Small intestine (tissue), 16 donors: ENCODE measurements around the gene INTS1. TPM values are rescaled to one million over a fixed set of nuclear protein-coding genes. Genes with fewer than 3 reads are reported as not detected.

Experiments
- DNase-seq, 2 donors: peaks; one replicate each; pipeline versions ENCODE4 v3.0.0 to v3.0.0-alpha.2; 2013
- FAIRE-seq: peaks from 2 replicates; lab custom pipeline; 2012; peaks lifted over from hg19 to GRCh38; lab: Jason Lieb, UNC
- H3K27ac ChIP-seq, 3 donors: one replicate each; pipeline ENCODE4 v1.5.1; 2013; ENCODE audit warnings: low read length in 2 of 3, mild to moderate bottlenecking in 2 of 3, control low read depth in 1 of 3, inconsistent platforms in 1 of 3, low read depth in 1 of 3, moderate library complexity in 1 of 3
- H3K27me3 ChIP-seq, 3 donors: one replicate each; pipeline ENCODE4 v1.6.1; 2013; ENCODE audit warnings: low read length in 3 of 3, inconsistent platforms in 1 of 3; ENCODE audit not compliant: control insufficient read depth in 3 of 3, insufficient read depth in 3 of 3
- H3K36me3 ChIP-seq, 3 donors: one replicate each; pipeline ENCODE4 v1.6.1; 2013; ENCODE audit warnings: low read length in 3 of 3, inconsistent platforms in 1 of 3, low read depth in 1 of 3, mild to moderate bottlenecking in 1 of 3, moderate library complexity in 1 of 3; ENCODE audit not compliant: control insufficient read depth in 3 of 3, insufficient read depth in 2 of 3
- H3K4me1 ChIP-seq, 3 donors: one replicate each; pipeline ENCODE4 v1.6.1; 2013; ENCODE audit warnings: low read length in 2 of 3, inconsistent platforms in 1 of 3, low read depth in 1 of 3, mild to moderate bottlenecking in 1 of 3, moderate library complexity in 1 of 3; ENCODE audit not compliant: control insufficient read depth in 3 of 3, insufficient read depth in 2 of 3
- H3K4me3 ChIP-seq, 3 donors: one replicate each; pipeline ENCODE4 v1.5.1; 2013; ENCODE audit warnings: low read length in 3 of 3, control low read depth in 1 of 3, inconsistent platforms in 1 of 3, low read depth in 1 of 3, mild to moderate bottlenecking in 1 of 3, moderate library complexity in 1 of 3
- H3K9me3 ChIP-seq, 2 donors: one replicate each; pipeline ENCODE4 v1.6.1; 2013; ENCODE audit warnings: low read depth in 1 of 2, low read length in 1 of 2; ENCODE audit not compliant: control insufficient read depth in 2 of 2, insufficient read depth in 1 of 2
- WGBS, 3 donors: extraction: QIAGEN DNeasy Blood & Tissue Kit; methylation state at CpG; one replicate each; pipeline ENCODE4 v1.1.7; 2013; 5-methylcytosine and 5-hydroxymethylcytosine counted together
- long read RNA-seq, 10 donors: transcript quantifications; one replicate each; lab custom pipeline, GENCODE V29; 2026
- polyA plus RNA-seq, 4 donors: library from polyadenylated mRNA; stranded (reverse) in 3 of 4; unstranded in 1 of 4; fragments of 200-250 nt in 3 of 4; fragments of 120-200 nt in 1 of 4; gene quantifications; one replicate each; pipeline versions ENCODE4 v1.2.1 to v1.2.3, GENCODE V29; 2013
- donor health status: healthy with polysubstance abuse.
- donor health status: control.
- donor health status: control.
- donor health status: Bipolar disorder and iron deficiency.
- donor health status: healthy.

Gene INTS1, protein sequence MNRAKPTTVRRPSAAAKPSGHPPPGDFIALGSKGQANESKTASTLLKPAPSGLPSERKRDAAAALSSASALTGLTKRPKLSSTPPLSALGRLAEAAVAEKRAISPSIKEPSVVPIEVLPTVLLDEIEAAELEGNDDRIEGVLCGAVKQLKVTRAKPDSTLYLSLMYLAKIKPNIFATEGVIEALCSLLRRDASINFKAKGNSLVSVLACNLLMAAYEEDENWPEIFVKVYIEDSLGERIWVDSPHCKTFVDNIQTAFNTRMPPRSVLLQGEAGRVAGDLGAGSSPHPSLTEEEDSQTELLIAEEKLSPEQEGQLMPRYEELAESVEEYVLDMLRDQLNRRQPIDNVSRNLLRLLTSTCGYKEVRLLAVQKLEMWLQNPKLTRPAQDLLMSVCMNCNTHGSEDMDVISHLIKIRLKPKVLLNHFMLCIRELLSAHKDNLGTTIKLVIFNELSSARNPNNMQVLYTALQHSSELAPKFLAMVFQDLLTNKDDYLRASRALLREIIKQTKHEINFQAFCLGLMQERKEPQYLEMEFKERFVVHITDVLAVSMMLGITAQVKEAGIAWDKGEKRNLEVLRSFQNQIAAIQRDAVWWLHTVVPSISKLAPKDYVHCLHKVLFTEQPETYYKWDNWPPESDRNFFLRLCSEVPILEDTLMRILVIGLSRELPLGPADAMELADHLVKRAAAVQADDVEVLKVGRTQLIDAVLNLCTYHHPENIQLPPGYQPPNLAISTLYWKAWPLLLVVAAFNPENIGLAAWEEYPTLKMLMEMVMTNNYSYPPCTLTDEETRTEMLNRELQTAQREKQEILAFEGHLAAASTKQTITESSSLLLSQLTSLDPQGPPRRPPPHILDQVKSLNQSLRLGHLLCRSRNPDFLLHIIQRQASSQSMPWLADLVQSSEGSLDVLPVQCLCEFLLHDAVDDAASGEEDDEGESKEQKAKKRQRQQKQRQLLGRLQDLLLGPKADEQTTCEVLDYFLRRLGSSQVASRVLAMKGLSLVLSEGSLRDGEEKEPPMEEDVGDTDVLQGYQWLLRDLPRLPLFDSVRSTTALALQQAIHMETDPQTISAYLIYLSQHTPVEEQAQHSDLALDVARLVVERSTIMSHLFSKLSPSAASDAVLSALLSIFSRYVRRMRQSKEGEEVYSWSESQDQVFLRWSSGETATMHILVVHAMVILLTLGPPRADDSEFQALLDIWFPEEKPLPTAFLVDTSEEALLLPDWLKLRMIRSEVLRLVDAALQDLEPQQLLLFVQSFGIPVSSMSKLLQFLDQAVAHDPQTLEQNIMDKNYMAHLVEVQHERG (N-terminal part only)
- 10 to 100 TPM; 48.9 to 83.2 (median 68.9) TPM for polyA plus RNA-seq
- long read RNA-seq, donor 1, partial matches to known transcripts: 0 of 1 reads
- long read RNA-seq, donor 1, other reads (novel, unspliced or antisense): 0 of 1 reads
- long read RNA-seq, donor 2, partial matches to known transcripts: 0 of 1 reads
- long read RNA-seq, donor 2, other reads (novel, unspliced or antisense): 0 of 1 reads
- long read RNA-seq, donor 3: 0 reads
- long read RNA-seq, donor 4: 0 reads
- long read RNA-seq, donor 5: 0 reads
- long read RNA-seq, donor 6: 0 reads
- long read RNA-seq, donor 7: 0 reads
- long read RNA-seq, donor 8: 0 reads
- long read RNA-seq, donor 9: 0 reads
- long read RNA-seq, donor 10: 0 reads

DNA sequence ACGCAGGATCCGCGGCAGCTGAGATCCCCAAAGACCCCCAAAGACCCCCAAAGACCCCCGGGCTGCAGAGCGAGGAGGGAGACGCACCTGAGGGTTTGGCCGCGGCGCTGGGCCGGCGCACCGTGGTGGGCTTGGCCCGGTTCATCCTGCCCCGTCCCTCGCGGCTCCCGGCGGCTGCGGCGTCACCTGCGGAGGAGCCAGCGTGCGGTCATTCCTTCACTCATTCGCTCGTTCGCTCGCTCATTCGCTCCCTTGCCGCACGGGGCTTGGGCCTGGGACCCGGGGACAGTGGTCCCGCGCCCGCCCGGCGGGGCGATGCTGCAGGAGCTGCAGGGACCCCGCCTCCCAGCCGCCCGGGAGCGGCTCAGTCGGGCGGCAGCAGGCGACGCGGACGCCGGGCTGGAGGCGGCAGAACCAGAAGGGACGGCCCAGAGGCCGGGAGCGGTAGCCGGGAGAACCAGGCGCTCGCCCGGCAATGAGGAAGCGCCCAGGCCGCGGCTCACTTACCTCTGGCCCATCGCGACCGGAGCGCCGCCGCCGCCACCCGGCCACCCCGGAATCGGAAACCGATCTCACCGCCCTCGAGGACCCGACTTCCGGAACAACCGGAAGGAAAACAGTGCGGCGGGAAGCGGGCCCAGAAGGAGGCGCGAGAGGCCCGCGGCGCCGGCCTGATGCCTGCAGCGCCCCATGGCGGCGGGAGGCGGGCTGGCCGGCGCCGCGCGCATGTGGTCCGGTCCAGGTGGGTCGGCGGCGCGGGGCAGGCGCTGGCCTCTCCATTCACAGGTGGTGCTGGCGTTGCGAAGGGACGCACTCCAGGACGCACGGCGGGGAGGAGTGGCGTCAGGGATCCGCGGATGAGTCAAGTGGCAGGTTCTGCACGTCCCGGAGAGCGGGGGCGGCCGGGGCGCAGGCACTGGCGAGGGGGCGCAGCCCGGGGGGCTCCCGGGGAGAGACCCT is at the start of gene INTS1:
TSS of gene INTS1 (minus strand) at position 574 of the 960 bp plus-strand sequence. CDS start at position 145, 429 bp downstream.
- H3K36me3 ChIP-seq: peaks cover 6 to 40% (median 14%) of the 10 kb centered on the region in 3 donors
- H3K4me3 ChIP-seq: peak within 1 kb of the TSS; percentile 68 to 99 (median 72)
- H3K27ac ChIP-seq: peak within 1 kb of the TSS; percentile 48 to 65 (median 50)
- H3K27me3 ChIP-seq: no peaks in the 10 kb centered on the region
- no peaks in the 10 kb centered on the region for H3K9me3 ChIP-seq
- DNase-seq (peak; percentile 93 to 96), FAIRE-seq (no peak)
- peaks cover 0 to 16% (median 3%) of the 10 kb centered on the region in 3 donors for H3K4me1 ChIP-seq
- 1% methylated on average over 76 to 118 of the region's 118 CpGs for WGBS, 3 donors

DNA sequence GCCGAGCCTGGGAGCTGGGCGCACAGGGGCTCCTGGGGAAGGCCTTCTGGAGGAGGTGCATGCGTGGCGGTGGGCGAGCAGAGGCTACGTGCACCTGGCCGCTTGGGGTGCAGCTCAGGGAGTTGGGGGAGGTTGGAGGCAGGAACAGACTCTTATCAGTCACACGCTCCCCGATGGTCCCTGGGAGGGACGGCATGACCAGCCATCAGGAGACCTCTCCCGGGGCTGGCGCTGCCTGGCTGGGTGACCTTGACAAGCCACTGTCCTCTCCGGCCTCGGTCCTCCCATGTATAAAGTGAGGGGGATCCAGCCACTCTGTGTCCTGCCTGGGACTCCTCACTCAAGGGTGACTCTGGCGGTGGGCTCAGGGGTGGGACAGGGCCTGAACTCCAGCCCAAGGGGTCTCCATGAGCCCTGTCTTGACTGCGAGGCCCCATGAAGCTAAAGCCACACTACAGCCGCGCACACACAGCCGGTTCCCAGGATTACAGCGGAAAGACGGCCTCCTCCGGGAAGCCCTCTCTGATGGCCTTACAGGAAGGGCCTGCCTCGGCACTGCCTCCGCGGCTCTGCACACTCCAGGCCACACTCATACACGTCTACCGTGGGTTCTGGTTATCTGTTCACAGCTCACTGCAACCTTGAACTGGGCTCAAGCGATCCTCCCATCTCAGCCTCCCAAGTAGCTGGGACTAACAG is 49.5 kb upstream of the INTS1 start:
- no peaks in the 10 kb centered on the region for H3K27me3 ChIP-seq
- H3K9me3 ChIP-seq: no peaks in the 10 kb centered on the region
- H3K4me3 ChIP-seq: peak overlapping the region in 1 of 3 donors; percentile 66
- FAIRE-seq: no peak
- peaks cover 0 to 43% (median 0%) of the 10 kb centered on the region in 3 donors for H3K4me1 ChIP-seq
- H3K36me3 ChIP-seq: peaks cover 0 to 64% (median 11%) of the 10 kb centered on the region in 3 donors
- WGBS, 3 donors: 85 to 87% (median 86%) methylated on average over 24 to 28 of the region's 28 CpGs
- peak overlapping the region in 1 of 3 donors; percentile 100 for H3K27ac ChIP-seq
- no peak for DNase-seq

DNA sequence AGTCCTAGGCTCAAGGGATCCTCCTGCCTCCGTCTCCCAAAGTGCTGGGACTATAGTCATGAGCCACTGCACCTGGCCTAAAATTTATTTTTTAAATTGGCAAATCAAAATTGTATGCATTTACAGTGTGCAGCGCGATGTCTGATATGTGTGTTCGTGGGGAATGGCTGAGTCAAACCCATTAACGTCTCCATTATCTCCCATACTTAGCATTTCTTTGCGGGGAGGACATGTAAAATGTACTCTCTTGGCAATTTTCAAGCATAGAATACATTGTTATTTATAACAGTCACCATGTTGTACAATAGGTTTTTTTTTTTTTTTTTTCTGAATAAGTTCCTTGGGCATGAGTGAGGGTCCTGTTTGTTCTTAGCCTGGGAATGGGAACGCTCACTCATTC is 48.0 kb upstream of the INTS1 start:
- DNase-seq (no peak), FAIRE-seq (no peak)
- H3K9me3 ChIP-seq: no peaks in the 10 kb centered on the region
- 83 to 91% (median 89%) methylated on average over 7 of the region's 7 CpGs for WGBS, 3 donors
- no peak overlapping the region for H3K4me3 ChIP-seq
- H3K4me1 ChIP-seq: peaks cover 0 to 32% (median 0%) of the 10 kb centered on the region in 3 donors
- H3K27ac ChIP-seq: no peak overlapping the region
- H3K27me3 ChIP-seq: no peaks in the 10 kb centered on the region
- peaks cover 0 to 79% (median 13%) of the 10 kb centered on the region in 3 donors for H3K36me3 ChIP-seq

DNA sequence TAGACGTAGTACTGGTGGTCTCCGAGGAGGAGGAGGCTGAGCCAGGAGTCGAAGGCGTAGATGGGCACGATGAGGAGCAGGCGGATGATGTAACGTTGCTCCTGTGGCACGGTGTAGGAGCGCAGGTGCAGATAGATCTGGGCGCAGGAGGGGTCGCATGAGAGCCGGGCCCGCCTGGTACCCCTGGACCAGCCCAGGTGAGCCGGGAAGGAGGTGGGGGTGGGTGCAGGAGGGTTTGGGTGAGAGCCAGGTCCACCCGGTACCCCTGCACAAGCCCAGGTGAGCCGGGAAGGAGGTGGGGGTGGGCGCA is 46.6 kb upstream of the INTS1 start:
- no peaks in the 10 kb centered on the region for H3K9me3 ChIP-seq
- FAIRE-seq: no peak
- H3K4me3 ChIP-seq: no peak overlapping the region
- no peak overlapping the region for H3K27ac ChIP-seq
- H3K36me3 ChIP-seq: peaks cover 0 to 90% (median 15%) of the 10 kb centered on the region in 3 donors
- 91 to 96% (median 94%) methylated on average over 13 to 17 of the region's 17 CpGs for WGBS, 3 donors
- no peaks in the 10 kb centered on the region for H3K27me3 ChIP-seq
- no peak for DNase-seq
- peaks cover 0 to 20% (median 0%) of the 10 kb centered on the region in 3 donors for H3K4me1 ChIP-seq

DNA sequence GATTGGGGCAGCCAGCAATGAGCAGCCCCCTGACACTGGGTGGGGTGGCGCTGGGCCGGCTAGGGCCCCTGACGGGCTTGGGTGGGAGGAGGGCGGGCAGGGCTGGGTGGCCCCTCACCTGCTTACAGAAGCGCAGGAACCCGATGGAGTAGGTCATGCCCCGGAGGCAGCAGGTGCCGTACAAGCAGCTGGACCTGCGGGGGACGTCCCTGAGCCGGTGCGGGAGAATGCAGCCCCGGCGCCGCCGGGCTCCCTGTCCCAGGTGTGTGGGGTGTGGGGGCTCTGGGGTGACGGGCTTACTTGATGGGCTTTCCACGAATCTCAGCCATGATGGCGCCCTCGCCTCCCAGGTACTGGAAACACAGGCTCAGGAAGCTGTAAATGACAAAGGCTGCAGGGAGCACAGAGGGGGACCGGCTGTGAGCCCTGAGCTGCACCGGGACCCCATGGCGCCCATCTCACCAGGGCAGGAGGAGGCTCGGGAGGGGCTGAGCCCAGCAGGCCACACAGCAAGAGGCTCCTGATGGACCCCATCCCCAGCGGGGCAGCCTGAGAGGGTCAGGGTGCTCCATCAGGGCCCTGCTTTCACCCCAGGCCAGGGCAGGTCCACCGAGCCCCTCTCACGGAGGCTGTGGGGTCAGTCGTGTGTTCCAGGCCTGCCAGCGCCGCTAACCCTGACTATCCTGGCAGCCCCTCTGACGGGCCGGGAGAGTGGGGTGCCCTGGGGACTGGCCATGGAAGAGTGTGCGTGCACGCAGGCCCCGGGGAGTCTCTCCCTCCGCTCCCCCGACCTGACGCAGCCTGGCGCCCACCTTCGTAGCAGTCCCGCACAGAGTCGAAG is 46.0 kb upstream of the INTS1 start:
- peaks cover 0 to 96% (median 15%) of the 10 kb centered on the region in 3 donors for H3K36me3 ChIP-seq
- peaks cover 0 to 20% (median 0%) of the 10 kb centered on the region in 3 donors for H3K4me1 ChIP-seq
- no peak overlapping the region for H3K27ac ChIP-seq
- FAIRE-seq (no peak), DNase-seq (no peak)
- H3K27me3 ChIP-seq: no peaks in the 10 kb centered on the region
- H3K4me3 ChIP-seq: no peak overlapping the region
- 90 to 94% (median 93%) methylated on average over 38 to 42 of the region's 42 CpGs for WGBS, 3 donors
- no peaks in the 10 kb centered on the region for H3K9me3 ChIP-seq

DNA sequence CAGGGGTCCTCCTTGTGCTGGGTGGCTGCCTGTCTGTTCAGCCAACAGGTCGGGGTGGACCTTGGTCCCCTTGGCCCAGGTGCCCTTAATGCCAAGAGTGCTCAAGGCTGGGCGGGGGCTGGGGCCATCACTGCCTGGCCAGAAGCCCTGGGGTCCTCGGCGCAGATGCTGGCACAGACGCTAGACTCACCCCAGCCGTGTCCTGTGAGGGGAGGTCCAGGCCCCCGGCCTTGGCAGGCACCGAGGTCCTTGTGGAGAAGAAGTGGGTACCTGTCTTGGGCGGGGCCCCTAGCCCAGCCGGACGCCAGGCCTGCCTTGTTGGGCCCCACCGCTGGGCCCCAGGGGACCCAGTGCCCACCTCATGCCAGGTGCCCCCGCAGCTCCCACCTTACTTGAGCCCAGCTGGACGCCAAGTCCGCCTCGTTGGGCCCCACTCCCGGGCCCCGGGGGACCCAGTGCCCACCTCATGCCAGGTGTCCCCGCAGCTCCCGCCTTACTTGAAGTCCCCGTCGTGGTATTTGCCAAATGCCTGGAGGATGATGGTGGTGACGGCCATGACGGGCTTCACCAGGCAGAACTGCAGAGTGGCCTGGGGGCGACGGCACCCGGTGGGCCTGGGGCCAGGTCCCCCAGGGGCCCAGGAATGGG is 45.3 kb upstream of the INTS1 start:
- Histone ChIP-seq H3K27me3 (no peaks in the 10 kb centered on the region), H3K9me3 (no peaks in the 10 kb centered on the region), H3K27ac (no peak overlapping the region), H3K36me3 (peaks cover 0 to 96% (median 15%) of the 10 kb centered on the region in 3 donors), H3K4me1 (peaks cover 0 to 15% (median 0%) of the 10 kb centered on the region in 3 donors), H3K4me3 (no peak overlapping the region)
- FAIRE-seq: no peak
- DNase-seq: no peak
- 89 to 93% (median 92%) methylated on average over 24 to 27 of the region's 27 CpGs for WGBS, 3 donors
